Hematopoietic multipotent progenitor cell treated with erythropoietin and hydrocortisone succinate and interleukin-3 and kit ligand, for 8 days (in vitro differentiated cells): ENCODE data around the gene LHX4.

Experiments
- DNase-seq: peaks from one replicate; pipeline ENCODE4 v3.0.0-alpha.2; 2015

Gene LHX4

GRCh38 chr1:180228648-180229482, 1.2 kb upstream of the LHX4 start:
- no peak for DNase-seq

- DNase-seq, result no peak
These were observed 339 bp downstream of the LHX4 start for GRCh38 chr1:180230416-180230790.

- no peak for DNase-seq
These were observed 884 bp downstream of the LHX4 start for GRCh38 chr1:180230791-180231505.

GRCh38 chr1:180231506-180231921, 1.4 kb downstream of the LHX4 start:
- DNase-seq, result peak; percentile 23

- DNase-seq, result no peak
These were observed 1.9 kb downstream of the LHX4 start for GRCh38 chr1:180231936-180232335.

GRCh38 chr1:180232521-180233043, 2.5 kb downstream of the LHX4 start:
- no peak for DNase-seq

GRCh38 chr1:180233191-180234011, 3.3 kb downstream of the LHX4 start:
- DNase-seq, result no peak

- no peak for DNase-seq
These were observed 4.5 kb downstream of the LHX4 start for GRCh38 chr1:180234369-180235076.

- no peak for DNase-seq
These were observed 5.0 kb downstream of the LHX4 start for GRCh38 chr1:180235077-180235501.

GRCh38 chr1:180235502-180236239, 5.6 kb downstream of the LHX4 start:
- no peak for DNase-seq

GRCh38 chr1:180236698-180237509, 6.8 kb downstream of the LHX4 start:
- no peak for DNase-seq

GRCh38 chr1:180237869-180238476, 7.9 kb downstream of the LHX4 start:
- no peak for DNase-seq

GRCh38 chr1:180238675-180239074, 8.6 kb downstream of the LHX4 start:
- no peak for DNase-seq

GRCh38 chr1:180239145-180240096, 9.4 kb downstream of the LHX4 start:
- DNase-seq, result no peak

- DNase-seq, result no peak
These were observed 11.9 kb downstream of the LHX4 start for GRCh38 chr1:180241716-180242544.

GRCh38 chr1:180243517-180244221, 13.6 kb downstream of the LHX4 start:
- DNase-seq, result no peak

- no peak for DNase-seq
These were observed 14.8 kb downstream of the LHX4 start for GRCh38 chr1:180244840-180245239.

- no peak for DNase-seq
These were observed 16.5 kb downstream of the LHX4 start for GRCh38 chr1:180246579-180246978.
